T-helper 2 cell (primary cell): Measurements from ENCODE around the gene DYSF.

Source experiments
- DNase-seq, 5 experiments: peaks; one replicate each; pipeline versions ENCODE4 v3.0.0 to v3.0.0-alpha.2; 2012 to 2022

Gene DYSF

DNA sequence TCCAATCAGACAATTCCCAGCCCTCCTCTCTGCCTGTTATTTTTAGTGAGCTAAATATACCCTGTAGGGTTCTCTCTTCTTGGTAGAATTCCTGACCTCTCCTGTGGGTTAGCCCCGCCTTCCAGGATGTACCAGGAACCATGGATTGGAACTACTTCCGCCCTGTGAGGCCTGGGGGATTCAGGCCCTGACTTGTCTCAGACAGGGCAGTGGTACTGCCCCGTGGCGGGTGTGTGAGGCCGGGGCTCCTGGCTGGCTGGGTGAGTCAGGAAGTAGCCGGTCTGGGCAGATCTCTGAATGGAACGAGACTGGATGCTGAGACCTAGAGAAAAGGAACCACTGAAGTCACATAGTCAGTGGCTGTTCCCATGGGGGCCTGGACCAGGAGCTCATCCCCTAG is 50.5 kb downstream of the DYSF start:
- DNase-seq: no peak

DNA sequence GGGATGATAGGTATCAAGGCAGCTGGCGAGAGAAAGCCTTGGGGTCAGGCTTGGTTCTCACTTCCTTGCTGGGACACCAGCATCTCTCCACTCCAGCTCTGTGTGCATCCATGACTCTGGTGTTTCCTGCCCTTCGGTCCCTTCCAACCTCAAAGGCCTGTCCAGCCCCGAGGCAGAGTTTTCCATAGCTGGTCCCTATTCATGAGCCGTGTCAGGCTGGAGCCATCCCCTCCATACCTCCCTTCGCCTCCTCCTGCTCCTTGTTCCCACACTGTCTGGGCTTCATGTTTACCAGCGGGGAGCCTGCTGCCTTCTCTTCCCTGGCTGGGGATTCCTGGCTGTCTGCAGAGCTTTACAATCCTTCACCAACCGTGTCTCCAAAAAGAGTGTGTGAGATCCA is 51.2 kb downstream of the DYSF start:
- no peak for DNase-seq

- DNase-seq: no peak
These were observed 51.9 kb downstream of the DYSF start for GRCh38 chr2:71505086-71505769.

GRCh38 chr2:71505770-71506140 is 52.4 kb downstream of the DYSF start:
- no peak for DNase-seq

- DNase-seq: no peak
These were observed 53.1 kb downstream of the DYSF start for GRCh38 chr2:71506222-71507153.

- DNase-seq: no peak
These were observed 54.1 kb downstream of the DYSF start for GRCh38 chr2:71507476-71507875.

DNA sequence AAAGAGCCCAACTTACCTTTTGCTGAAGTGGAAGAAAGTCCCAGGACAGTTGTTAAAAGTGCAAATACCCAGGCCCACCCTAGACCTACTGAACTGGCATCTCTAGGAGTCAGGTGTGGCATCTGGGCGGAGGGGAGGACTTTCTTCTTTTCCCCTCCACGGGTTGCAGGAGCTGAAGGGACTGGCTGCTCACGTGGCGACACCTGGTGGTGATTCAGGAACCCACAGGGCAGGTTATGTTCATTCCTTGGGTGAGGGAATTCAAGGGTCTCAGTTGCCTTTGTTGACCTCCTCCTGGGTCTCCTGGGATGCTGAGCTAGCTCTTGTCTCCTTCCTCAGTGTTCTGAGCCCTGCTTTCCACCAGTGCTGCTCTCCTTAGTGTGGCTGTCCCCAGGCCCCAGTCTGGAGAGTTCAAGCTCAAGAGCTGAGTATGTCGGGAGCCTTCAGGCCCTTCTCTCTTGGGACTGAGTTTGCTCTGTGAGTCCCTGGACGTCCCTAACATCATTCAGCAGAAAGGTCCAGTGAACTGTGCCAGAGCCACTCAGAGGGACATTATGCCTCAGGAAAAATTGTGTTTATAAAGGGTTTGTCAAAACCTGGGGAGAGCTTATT is 56.9 kb downstream of the DYSF start:
- peak; percentile 38 to 62 (median 54) for DNase-seq

DNA sequence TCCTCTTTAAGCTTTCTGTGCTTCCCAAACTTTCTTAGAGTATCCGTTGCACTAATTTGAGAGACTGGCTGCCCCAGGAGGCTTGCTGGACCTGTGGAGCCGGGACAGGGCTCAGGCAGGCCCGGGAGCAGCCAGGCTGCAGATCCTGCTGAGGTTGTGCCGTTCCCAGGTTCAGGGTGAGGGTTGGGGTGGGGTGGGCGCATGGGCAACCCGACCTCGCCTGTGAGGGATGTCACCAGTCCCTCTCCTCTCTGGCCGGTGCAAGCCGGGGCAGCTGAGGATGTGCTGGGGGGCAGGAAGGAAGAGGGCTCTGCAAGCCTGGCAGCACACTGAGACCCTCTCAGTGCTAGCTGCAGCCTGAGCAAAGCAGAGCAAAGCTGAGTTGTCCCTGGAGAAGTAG is 57.6 kb downstream of the DYSF start:
- DNase-seq: no peak

GRCh38 chr2:71511776-71512175 is 58.4 kb downstream of the DYSF start:
- DNase-seq: no peak

DNA sequence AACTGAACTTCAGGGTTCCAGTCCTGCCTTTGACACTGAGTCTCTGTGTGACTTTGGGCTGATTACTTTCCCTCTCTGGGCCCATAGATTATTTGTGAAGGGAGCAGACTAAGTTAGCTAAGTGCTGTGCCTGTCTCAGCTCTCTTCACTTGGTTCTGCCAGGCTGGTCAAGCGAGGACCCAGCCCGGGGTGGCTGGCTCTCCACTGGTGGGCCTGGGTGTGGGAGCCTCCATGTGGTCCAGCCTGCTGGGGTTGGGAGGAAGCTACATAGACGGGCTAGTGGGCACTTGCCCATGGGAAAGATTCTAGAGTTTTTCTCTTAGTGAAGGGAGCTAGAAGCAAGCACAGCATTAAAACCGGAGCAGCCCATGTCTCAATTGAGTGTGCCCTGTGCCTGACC is 59.0 kb downstream of the DYSF start:
- no peak for DNase-seq

- no peak for DNase-seq
These were observed 59.7 kb downstream of the DYSF start for GRCh38 chr2:71513096-71513495.

- no peak for DNase-seq
These were observed 60.4 kb downstream of the DYSF start for GRCh38 chr2:71513721-71514120.

DNA sequence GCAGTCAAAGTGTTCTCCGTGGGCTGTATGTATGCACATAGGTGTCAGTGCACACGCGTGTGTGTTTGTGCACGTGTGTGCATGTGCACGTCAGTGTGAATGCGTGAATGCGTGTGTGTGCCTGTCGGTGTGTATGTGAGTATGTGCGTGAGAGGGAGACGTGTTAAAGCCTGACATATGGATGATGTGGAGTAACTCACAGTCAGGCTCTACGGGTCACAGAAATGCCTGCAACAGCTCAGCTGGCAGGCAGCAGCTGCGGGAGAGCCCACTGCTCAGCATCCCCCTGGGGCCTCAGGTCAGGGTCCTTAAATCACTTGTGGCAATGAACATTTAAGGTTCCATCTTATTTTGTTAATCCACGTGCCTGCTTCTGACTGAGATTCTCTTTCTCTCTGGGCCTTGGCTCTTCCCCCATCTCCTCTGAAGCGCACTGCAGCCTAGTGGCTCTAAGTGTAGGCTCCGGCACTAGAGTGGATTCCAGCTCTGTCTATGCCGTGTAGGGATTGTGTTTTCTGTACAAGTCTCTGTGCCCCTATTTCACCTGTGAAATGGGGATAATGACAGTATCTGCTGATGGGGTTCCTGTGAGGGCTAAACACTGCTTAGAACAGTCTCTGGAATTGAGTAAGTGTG is 63.0 kb downstream of the DYSF start:
- no peak for DNase-seq

DNA sequence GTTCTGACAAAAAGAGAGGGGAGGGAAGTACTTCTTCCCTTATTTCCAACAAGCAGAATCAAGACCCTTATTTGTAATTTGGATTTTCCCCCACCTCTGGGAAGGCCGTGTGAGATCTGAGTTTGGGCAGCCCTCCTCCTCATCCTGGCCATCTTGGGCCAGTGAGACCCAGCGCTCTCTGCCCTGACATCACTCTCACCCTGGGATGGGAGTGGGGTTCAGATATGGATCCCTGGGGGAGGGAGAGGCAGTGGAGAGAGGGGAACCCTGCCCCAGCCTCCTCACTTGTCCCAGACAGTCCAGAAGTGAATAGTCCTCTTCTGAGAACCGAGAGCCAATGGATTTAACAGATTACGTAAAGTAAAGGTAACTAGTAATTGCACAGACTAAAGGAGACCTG is 64.5 kb downstream of the DYSF start:
- DNase-seq: no peak

DNA sequence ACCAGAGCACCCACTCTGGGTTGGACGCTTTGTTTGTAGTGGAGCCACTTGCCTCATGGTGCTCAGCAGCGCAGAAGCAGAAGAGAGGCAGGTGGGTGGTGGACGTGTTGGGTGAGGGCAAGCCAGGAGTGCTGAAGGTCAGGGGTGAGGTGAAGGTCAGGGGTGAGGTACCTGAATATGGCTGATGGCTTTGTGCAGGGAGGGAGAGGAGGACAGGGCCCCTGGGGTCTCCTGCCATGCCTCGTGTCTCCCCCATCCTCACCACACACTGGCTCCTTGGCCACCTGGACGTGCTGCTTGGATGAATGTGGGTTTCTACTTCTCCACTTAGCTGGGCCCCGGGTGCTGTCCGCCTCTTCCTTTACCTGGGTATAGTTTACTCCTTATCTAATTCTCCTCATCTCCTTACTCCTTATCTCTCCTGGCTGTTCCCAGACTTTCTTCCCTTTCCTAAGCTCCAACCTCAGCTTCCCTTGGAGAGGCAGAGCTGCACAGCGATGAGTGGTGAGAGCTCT is 68.1 kb downstream of the DYSF start:
- no peak for DNase-seq

DNA sequence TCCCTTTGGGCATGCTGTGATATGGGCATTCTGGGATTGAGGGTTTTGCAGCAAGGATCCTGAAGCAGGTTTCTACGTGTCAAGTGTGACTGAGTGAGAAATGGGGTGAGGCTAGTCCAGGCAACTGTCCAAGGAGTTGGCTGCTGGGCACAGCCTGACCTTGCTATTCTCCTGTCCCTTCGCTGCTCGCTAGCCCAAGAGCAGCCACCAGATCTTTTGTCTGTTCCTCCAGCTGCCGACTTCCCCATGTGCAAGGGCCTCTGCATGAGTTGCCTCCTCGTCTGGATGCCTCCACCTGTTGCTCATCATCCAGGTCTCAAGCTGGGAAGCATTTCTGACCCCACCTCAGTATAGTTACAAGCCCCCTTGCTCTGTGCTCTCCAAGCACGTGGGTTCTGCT is 71.1 kb downstream of the DYSF start:
- no peak for DNase-seq

GRCh38 chr2:71526141-71526540 is 72.8 kb downstream of the DYSF start:
- DNase-seq: no peak

- DNase-seq: no peak
These were observed 73.6 kb downstream of the DYSF start for GRCh38 chr2:71526975-71527374.

- DNase-seq: no peak
These were observed 74.8 kb downstream of the DYSF start for GRCh38 chr2:71528131-71528591.

GRCh38 chr2:71528749-71529148 is 75.4 kb downstream of the DYSF start:
- DNase-seq: no peak

- no peak for DNase-seq
These were observed 76.8 kb downstream of the DYSF start for GRCh38 chr2:71530211-71530610.

GRCh38 chr2:71530641-71531332 is 77.4 kb downstream of the DYSF start:
- DNase-seq: peak in 1 of 5 experiments; percentile 13
